ENCODE data around the gene MED16.

DNA sequence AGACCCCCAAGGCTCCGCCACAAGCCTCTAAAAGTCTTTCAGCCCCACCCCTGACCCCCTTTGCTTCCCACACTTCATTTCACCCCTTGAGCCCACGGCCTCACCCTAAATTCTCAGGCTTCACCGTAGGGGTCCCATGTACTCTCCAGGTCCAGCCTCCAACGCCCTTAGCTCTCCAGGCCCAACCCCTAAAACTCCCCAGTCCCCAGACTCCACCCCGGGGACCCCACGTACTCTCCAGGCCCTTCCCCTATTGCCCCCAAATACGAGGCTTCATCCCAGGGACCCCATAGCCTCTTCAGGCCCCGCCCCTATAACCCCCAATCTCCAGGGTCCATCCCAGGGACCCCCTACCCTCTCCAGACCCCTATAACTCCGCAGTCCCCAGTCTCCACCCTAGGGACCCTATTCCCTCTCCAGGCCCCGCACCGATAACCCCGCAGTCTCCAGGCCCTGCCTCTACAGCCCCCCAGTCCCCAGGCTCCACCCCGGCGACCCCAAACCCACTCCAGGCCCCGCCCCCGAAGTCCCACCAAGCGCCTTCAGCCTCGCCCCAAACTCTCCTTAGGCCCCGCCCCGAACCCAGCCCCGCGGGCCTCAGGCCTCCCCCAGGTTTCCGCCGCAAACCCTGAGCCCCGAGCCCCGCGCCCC, 619 bp downstream of the MED16 start:
- no peak for TF ChIP-seq CTCF (IDR thresholded peaks at IDR 0.05)
- TF ChIP-seq POLR2A (IDR thresholded peaks at IDR 0.05), result no peak

Data from adrenal gland (tissue), 5 donors.